Right ventricle myocardium inferior (tissue), 1 donor: Measurements from ENCODE around the gene PLEK. TPM values are rescaled to one million over a fixed set of nuclear protein-coding genes. Genes with fewer than 3 reads are reported as not detected.
A peak's percentile ranks its signal among the peaks of the same experiment; 100 is the strongest.
"Not testable (repeated sequence)": the region's sequence is repeated elsewhere in the genome, so short reads cannot be mapped to it uniquely, and the experiment has no call there.

Source experiments
- ATAC-seq: fragments of 200-7000 bp; cut with Tn5 transposase; one replicate; pipeline ENCODE4 v1.9.1; 2020; ENCODE audit warnings: mild to moderate bottlenecking, moderate library complexity
- DNase-seq: peaks from one replicate; pipeline ENCODE4 v3.0.0; 2021; ENCODE audit errors: missing footprints
- intact Hi-C: fragments of 100-400 bp; cut with DNase I; formaldehyde crosslinking; loops from one replicate; pipeline ENCODE4 v1.11.0; 2022
- total RNA-seq: library from RNA; stranded (reverse); fragmentation: NEBNext Ultra II Directional; extraction: Animal tissue kit (Norgen Biotek cat#: 25700); gene quantifications from one replicate; pipeline ENCODE4 v1.2.1, GENCODE V29; 2021
- donor health status: DM: no; HTN: yes; CAD: no; lungs with severe emphysema.

The PLEK gene
- total RNA-seq, 1 donor from 2014 or later: 7.2 TPM

GRCh38 chr2:68349091-68349490, 16.0 kb upstream of the PLEK start:
- ATAC-seq, intact Hi-C loops: not testable (repeated sequence)

GRCh38 chr2:68351997-68352396, 13.1 kb upstream of the PLEK start:
- no peak for ATAC-seq
- intact Hi-C loops: loop anchor here (10.0 kb wide), 1 partner anchor 157 kb away; no protein-coding TSS in a partner anchor
- no peak for DNase-seq

More at GRCh38 chr2:68349091-68349490, 16.0 kb upstream of the PLEK start:
- DNase-seq: not testable (repeated sequence)

- intact Hi-C loops: loop anchor here (10.0 kb wide), 1 partner anchor 158 kb away; no protein-coding TSS in a partner anchor
- DNase-seq: no peak
- ATAC-seq: no peak
These were observed 12.3 kb upstream of the PLEK start for GRCh38 chr2:68352651-68353391.

- ATAC-seq: no peak
- intact Hi-C loops: loop anchor here (5.0 to 10.0 kb wide), 2 partner anchors 162 to 234 kb away; no protein-coding TSS in a partner anchor
These were observed 8.4 kb upstream of the PLEK start for GRCh38 chr2:68356599-68357239.

GRCh38 chr2:68357605-68358337, 7.3 kb upstream of the PLEK start:
- intact Hi-C loops: loop anchor here (5.0 to 10.0 kb wide), 2 partner anchors 163 to 235 kb away; no protein-coding TSS in a partner anchor
- DNase-seq: no peak

More at GRCh38 chr2:68356599-68357239, 8.4 kb upstream of the PLEK start:
- no peak for DNase-seq

GRCh38 chr2:68359889-68360288, 5.2 kb upstream of the PLEK start:
- intact Hi-C loops: loop anchor here (5.0 to 10.0 kb wide), 2 partner anchors 165 to 238 kb away; no protein-coding TSS in a partner anchor
- ATAC-seq (no peak), DNase-seq (no peak)

More at GRCh38 chr2:68357605-68358337, 7.3 kb upstream of the PLEK start:
- ATAC-seq: peak; percentile 86

- ATAC-seq (peak; percentile 71), DNase-seq (peak; percentile 92)
- intact Hi-C loops: loop anchor here (2.0 kb wide), 1 partner anchor 79 kb away; no protein-coding TSS in a partner anchor
These were observed 3.0 kb upstream of the PLEK start for GRCh38 chr2:68362069-68362468.

- no peak for ATAC-seq
- intact Hi-C loops: loop anchor here (2.0 kb wide), 1 partner anchor 78 kb away; no protein-coding TSS in a partner anchor
- no peak for DNase-seq
These were observed 2.3 kb upstream of the PLEK start for GRCh38 chr2:68362749-68363148.

GRCh38 chr2:68363721-68364120, 1.4 kb upstream of the PLEK start:
- ATAC-seq (no peak), DNase-seq (no peak)
- intact Hi-C loops: loop anchor here (2.0 kb wide), 1 partner anchor 77 kb away; no protein-coding TSS in a partner anchor

- peak; percentile 43 for ATAC-seq
- no peak for DNase-seq
- intact Hi-C loops: no loop called here
These were observed 1.0 kb downstream of the PLEK start for GRCh38 chr2:68366083-68366560.

GRCh38 chr2:68367953-68368653, 3.0 kb downstream of the PLEK start:
- intact Hi-C loops: no loop called here
- ATAC-seq: peak; percentile 36
- no peak for DNase-seq

- intact Hi-C loops: no loop called here
- ATAC-seq (no peak), DNase-seq (no peak)
These were observed 3.7 kb downstream of the PLEK start for GRCh38 chr2:68368654-68369336.

GRCh38 chr2:68369337-68369734, 4.3 kb downstream of the PLEK start:
- intact Hi-C loops: no loop called here
- no peak for DNase-seq
- no peak for ATAC-seq

GRCh38 chr2:68371138-68371537, 6.1 kb downstream of the PLEK start:
- ATAC-seq (no peak), DNase-seq (no peak)
- intact Hi-C loops: no loop called here

GRCh38 chr2:68371581-68371980, 6.5 kb downstream of the PLEK start:
- no peak for ATAC-seq
- intact Hi-C loops: no loop called here

GRCh38 chr2:68372485-68372884, 7.4 kb downstream of the PLEK start:
- DNase-seq: no peak

More at GRCh38 chr2:68371581-68371980, 6.5 kb downstream of the PLEK start:
- no peak for DNase-seq

GRCh38 chr2:68374184-68374583, 9.1 kb downstream of the PLEK start:
- DNase-seq: no peak
- no peak for ATAC-seq
- intact Hi-C loops: no loop called here

More at GRCh38 chr2:68372485-68372884, 7.4 kb downstream of the PLEK start:
- intact Hi-C loops: no loop called here
- no peak for ATAC-seq

- no peak for ATAC-seq
- DNase-seq: no peak
- intact Hi-C loops: no loop called here
These were observed 10.5 kb downstream of the PLEK start for GRCh38 chr2:68375582-68375981.
